HG03025 (cell line): ENCODE results near the gene GPATCH8.

ENCODE experiments used
- ATAC-seq: cut with Tn5 transposase; IDR thresholded peaks from one replicate; pipeline ENCODE4 v1.9.1; 2021; ENCODE audit warnings: mild to moderate bottlenecking, moderate library complexity; ENCODE audit not compliant: unreplicated experiment, low FRiP score

GPATCH8 gene

DNA sequence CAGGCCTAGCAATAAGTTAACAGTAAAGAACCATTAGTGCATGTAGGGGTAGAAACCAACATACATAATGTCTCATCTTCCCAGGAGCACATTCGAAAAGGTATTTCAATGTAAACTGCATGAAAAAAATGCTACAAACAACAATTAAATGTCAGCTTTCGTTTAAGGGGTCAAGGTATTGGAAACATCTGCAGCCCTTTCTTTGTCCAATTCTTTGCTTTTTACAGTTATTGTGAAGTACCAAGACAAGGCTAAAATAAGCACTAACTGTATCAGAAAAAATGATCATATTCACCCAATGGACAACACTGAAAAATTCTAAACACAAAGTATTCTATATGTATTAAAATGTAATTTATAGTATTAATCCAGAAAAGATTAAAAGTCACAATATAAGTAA lies 37.9 kb downstream of the GPATCH8 start:
- ATAC-seq: no peak

DNA sequence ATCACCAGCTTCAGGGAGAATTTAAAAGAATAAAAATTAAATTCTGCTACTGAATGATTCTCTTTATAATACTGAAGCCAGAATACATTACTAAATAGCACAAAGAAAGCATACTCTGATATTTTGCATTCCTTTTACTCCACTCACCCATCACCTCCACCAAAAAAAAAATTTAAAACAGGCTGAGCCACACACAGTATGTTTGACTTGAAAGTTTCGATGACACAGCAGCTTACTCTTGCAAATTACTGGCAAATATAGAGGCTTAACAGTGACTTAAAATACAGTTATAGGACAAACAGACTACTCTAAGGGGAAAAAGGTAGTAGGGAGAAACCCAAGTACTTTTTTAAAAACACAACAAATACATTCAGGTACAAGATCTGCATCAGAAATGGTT lies 39.2 kb downstream of the GPATCH8 start:
- ATAC-seq: no peak

DNA sequence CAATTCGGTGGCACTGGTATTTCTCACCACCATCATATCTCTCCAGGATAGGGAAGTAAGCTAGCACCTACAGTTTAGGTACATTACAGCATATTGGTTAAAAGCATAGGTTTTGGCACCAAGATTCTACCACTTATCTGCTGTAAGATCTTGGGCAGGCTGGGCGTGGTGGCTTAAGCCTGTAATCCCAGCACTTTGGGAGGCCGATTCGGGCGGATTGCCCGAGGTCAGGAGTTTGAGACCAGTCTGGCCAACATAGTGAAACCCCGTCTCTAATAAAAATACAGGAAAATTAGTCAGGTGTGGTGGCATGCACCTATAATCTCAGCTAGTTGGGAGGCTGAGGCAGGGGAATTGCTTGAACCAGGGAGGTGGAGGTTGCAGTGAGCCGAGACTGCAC lies 51.4 kb downstream of the GPATCH8 start:
- ATAC-seq: no peak

DNA sequence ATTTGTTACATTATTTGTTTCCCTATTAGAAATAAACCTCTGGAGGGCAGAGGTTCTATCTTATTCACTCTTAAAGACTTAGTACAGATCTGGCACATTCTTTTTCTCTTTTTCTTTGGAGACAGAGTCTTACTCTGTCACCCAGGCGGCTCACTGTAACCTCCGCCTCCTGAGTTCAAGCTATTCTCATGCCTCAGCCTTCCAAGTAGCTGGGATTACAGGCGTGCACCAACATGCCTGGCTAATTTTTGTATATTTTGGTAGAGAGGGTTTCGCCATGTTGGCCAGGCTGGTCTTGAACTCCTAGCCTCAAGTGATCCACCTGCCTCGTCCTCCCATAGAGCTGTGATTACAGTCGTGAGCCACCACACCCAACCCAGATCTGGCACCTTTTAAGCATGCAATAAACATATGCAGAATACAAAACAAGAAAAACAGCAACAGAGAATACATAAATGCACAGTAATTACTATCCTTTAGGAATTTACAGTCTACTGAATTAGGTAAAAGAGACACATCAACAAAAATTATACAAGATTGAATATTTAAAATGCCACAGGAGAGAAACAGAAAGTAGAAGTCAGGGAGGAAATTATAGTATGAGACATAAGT lies 52.1 kb downstream of the GPATCH8 start:
- ATAC-seq: no peak

DNA sequence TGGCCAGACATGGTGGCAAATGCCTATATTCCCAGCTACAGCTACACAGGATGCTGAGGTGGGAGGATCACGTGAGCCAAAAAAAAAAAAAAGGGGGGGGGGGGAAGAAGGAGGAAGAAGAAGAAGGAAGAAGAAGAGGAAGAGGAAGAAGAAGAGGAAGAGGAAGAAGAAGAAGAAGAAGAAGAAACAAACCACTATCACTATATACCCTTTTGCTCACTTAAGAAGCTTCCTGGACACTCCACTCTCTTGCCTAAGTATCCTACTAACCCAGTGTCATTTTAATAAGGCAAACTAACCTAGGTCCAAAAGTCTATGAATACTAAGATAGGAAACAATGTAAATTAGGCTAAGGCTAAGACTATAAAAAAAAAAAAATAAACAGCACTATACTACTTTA lies 54.8 kb downstream of the GPATCH8 start:
- no peak for ATAC-seq

DNA sequence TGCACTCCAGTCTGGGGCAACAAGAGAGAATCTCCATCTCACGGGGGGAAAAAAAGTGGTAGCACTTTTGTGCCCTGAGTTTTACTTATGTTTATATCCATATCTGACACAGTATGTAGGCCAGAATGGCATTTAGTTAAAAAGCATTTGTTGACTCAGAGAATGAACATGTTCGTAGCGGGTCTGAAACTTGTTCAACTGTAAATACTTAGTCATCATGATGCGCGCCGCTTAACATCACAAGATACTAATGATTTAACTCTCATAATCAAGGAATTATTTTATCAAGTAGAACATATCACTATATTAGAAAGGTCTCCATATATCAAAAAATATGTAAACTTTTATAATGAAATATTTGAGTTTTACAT lies 58.5 kb downstream of the GPATCH8 start:
- no peak for ATAC-seq

DNA sequence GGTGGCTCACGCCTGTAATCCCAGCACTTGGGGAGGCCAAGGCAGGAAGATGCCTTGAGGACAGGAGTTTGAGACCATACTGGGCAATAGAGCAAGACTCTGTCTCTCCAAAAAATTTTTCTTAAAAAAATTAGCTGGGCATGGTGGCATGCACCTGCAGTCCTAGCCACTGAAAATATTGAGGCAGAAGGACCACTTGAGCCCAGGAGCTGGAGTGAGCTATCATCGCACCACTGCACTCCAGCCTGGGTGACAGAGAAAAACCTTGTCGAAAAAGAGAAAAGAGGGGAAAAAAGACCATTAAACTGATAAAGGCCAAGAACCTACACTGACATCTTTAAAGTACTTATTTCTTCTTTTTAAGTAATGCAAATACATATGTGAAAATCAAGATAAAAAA lies 60.4 kb downstream of the GPATCH8 start:
- ATAC-seq: no peak

DNA sequence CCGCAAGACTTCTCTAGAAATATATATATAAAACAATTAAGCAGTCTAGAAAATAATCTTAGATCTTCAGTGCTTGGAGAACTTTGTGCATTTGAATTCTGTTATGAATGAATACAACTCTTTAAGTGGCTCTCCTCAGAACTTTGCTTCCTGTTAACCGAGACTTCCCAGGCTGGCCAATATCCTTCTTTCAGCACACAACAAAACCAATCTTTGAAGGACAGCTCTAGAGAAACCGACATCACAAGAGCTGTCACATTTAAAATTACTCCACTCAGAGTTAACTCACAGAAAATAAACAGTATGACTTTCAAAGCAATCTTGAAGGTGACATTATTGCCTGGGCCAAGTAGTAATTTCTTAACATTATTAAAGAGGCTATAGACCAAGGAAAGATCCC lies 64.0 kb downstream of the GPATCH8 start:
- ATAC-seq: no peak

DNA sequence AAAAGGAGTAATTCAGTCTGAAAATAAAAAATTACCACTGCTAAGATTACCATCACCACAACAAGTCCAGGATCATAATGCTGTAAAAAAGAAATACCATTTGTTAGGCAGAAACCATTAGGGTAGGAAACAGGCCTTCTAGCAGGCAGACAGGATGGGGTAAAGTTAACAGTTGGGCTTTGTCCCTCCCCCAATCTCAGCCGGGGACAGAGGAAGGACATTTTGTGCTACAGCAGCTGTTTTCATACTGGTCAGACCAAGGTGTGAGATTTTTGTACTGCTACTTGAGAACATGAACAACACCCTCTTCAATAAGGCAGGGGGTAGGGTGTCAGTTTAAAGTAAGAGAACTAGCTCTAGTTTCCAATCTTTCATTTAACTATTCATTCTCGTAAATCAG lies 64.6 kb downstream of the GPATCH8 start:
- no peak for ATAC-seq

DNA sequence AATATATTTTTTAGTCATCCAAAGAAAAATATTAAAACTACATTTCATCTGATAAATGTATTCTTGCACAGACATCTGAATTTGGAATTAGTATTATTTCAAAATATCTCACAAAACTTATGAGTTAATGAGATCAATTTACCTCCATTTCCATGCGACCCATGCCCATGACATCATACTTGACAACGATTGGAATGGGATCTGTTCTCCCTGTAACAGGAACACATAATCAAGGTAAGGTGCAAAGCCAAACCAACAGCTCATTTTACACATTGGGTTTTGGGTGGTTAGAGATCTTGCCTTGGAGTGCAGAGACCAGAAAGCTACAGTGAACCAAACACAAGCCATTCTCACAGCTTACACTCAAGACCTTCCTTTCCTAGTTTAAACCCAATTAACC lies 66.9 kb downstream of the GPATCH8 start:
- ATAC-seq: no peak

DNA sequence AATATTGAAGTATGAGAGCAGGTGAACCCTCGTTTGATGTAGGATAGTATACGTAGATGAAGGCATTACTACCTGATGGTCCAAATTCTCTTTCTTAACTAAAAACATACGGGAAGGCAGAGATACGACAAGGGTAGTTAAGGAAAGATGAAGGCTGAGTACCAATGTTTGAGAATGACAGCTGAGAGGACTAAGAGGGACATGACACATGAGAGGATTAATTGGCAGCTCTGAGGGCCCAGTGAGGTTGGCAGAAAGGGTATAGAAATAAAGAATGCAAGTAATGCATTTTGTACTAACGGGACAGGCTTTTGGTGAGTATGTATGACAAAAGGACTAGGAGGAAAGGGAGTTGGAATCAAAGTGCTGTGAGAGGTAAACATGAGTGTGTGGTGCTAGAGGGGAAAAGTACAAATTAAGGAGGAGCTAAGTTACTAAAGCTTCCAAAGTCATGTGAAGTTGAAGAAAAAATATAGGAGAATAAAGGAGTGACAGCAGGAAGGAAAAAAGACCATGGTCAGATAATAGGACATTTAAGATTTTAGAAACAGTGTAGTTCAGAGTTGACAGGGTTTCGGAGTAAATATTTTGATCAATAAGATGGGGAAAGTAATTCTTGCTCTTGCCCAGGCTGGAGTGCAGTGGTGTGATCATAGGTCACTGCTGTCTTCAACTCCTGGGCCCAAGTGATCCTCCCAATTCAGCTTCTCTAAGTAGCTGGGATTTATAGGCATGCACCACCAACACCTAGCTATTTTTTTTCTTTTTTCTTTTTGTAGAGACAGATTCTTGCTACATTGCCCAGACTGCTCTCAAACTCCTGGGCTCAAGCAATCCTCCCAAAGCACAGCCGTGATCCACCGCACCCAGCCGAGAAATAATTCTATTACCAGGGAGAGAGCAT lies 70.7 kb downstream of the GPATCH8 start:
- no peak for ATAC-seq

DNA sequence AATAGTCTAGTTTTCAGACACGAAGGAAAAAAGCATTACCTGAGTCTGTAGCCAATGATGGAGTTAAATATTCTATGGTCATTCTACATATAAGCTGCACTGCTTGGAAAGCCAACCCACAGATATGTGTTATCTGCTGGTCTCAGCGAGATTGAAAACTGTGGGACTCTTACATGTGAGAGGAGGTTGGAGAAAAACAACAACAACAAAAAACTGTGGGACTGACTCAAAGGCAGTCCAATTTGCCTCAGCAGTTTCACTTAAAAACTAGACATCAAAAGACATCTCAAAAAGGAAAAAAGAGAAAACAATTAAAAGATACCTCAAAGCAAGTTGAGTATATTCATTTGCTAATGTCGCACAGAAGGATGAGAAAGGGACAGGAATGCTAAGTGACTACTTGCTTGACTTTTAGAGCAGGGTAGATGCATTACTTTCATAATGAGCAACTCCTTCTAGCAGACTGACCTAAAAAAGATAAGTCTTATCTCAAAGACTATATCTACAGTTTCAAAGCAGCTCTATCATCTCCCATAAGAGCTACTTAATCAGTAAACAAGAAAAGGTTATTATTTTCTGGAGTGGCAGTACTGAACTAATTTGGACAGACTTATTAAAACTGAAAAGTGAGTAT lies 78.3 kb downstream of the GPATCH8 start:
- ATAC-seq: no peak

DNA sequence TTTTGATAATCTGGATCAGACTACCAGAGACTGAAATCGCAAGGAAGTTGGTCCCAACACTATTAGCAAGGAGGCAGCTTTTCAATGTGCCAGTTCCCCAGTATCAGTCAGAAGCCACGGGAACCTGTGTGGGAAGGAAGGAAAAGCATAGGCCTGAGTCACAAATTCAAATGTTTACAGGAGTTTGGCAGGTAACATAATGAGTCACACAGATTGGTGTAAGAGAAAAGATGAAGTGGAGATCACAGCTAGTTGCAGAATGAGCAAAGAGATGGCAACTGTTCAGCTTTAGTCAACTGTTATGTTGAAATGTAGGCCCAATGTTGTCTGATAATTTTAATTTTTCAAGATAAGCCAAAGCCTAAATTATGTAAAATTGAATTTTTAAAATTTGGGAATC lies 85.7 kb downstream of the GPATCH8 start:
- ATAC-seq: no peak

DNA sequence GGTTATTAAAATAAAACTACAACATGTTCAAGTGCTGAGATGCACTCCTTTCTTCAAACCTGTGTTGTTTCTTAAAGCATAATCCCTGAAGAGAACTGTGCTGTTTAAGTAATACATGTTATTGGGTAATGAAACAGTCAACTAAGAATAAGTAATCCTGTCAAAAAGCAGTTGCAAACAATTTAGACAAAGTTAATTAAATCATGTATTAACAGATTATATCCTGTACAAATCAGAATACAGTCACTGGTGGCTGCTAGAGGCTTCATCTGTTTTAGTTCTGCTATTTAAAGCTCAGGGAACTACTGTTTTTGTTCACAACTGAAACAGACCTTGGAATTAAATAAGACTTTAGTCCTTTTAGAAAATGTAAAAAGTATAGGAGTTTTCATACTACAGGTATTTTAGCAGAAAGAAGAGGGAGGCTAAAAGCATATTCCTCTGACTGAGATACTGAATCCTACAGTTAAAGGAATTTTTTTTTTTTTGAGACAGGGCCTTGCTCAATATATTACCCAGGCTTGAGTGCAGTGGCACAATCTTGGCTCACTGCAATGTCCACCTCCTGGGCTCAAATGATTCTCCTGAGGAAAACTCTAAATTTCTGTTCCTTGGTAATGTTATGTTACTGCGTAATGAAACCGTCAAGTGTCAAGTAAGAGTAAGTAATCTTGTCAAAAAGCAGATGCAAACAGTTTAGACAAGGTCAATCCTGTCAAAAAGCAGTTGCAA lies 86.5 kb downstream of the GPATCH8 start:
- ATAC-seq: no peak

DNA sequence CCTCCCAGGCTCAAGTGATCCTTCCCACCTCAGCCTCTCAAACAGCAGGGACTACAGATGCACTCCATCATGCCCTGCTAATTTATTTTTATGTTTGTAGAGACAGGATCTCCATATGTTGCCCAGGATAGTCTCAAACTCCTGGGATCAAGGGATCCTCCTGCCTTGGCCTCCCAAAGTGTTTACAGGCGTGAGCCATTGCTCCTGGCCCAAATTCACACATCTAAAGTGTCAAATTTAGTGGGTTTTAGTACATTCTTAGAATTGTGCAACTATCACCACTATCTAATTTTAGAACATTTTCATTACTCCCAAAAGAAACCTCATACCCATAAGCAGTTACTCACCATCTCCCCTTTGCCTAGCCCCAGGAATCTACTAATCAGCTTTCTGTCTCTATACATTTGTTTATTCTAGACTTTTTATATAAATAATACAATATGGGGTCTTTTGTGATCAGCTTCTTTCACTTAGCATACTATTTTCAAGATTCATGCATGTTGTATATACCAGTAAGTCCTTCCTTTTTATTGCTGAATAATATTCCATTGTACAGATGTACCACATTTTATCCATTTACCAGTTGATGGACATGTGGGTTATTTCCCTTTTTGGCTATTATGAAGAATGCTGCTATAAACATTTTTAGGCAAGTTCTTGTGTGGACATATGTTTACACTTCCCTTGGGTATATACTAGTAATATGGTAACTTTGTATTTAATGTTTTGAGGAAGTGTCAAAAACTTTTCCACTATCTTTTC lies 88.6 kb downstream of the GPATCH8 start:
- no peak for ATAC-seq

DNA sequence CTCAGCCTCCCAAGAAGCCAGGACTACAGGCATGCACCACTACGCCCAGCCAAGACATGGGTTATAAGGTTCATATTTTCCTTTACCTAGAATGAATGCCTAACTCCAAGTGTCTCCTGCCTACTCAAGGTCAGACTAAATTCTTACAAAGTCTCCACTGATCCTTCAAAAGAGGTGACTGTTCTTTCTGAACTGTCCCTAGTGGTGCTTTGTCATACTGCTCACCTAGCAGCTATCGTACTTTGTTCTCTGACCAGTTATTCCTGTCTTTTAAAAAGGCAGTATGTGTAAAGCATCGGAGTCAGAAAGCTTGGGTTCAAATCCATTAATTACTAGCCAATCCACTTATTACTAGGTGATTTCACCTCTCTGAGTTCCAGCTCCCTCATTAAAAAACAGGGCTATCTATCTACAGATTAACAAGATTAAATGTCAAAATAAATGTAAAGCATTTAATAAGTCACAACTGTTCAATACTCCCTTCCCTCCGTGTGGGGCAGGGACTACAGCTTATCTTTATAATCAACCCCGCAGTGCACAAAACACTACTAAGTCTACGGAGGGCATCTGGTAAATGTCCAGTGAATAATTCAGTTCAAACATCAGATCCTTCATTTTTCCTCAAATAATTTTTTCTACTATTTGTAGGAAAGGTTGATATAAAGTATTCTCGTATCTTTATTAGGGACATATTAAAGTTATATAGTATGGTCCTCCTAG lies 93.7 kb downstream of the GPATCH8 start:
- ATAC-seq: no peak

DNA sequence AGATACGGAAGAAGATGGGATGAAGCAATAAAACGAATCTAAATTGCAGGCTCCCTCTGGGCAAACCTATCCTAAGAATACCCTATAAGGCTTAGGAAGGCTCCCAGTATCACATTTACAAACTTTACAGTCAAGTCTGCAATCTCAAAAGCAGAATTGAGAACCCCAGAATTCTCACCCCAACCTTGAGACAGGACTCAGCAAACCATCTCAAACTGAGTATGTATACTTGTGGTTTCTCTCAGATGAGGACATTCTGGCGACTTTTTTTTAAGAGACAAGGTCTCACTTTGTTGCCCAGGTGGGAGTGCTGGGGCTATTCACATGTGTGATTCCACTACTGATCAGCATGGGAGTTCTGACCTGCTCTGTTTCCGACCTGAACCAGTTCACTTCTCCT lies 94.4 kb downstream of the GPATCH8 start:
- ATAC-seq: no peak

DNA sequence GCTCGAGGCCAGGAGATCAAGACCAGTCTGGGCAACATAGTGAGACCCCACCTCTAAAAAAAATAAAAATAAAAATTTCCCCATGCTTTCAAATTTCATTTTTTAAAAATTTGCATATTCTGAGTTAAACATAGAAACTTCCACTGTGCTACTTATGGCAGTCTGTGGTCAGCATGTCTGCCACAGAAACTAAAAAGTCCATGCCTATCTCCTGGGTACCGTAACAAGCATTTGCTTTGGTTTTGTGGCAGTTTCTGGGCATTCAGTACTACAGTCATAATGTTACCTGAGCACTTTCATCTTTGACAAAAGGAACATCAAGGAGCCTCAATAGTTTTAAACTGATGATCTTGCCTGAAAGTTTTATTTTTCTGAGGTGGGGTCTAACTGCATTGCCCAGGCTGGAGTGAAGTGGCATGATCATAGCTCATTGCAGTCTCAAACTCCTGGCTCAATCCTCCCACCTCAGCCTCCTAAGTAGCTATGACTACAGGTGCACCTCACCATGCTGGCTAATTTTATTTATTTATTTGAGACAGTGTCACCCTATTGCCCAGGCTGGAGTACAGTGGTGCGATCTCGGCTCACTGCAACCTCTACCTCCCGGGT lies 100.5 kb downstream of the GPATCH8 start:
- no peak for ATAC-seq

DNA sequence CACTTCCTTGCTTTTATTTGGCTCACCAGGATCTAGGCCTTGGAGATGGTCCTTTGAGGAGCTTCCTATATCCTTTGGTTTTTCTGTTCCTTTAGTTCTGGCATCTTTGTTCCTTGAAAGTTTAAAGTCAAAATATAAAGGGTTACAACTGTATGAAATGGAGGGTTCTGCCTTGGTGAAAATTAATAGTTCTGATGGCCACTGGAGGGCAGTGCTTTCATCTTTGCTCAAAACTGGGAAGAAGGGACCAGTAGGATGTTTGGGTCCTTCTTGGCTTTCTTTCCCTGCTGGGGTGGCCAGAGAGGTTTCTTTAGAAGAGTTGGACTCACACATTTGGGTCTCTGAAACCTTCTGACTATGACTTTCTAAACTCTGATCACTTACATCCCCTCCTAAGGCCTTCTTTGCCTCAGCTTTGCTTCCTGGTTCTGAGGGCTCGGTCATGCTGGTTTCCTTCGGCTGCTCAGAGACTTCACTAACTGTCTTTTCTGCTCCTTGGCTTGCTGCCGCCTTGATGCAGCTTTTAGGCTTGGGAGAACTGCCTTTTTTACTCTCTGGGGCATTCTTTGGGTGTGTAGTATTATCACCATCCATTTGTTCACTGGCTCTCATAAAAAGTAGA lies 102.9 kb downstream of the GPATCH8 start:
- ATAC-seq: no peak
